ENCODE data around the gene HDAC7. TPM values are rescaled to one million over a fixed set of nuclear protein-coding genes. Genes with fewer than 3 reads are reported as not detected.

HDAC7 gene
- total and polyA plus RNA-seq, 2 experiments from 2014 or later: 41.3 to 60.1 TPM

DNA sequence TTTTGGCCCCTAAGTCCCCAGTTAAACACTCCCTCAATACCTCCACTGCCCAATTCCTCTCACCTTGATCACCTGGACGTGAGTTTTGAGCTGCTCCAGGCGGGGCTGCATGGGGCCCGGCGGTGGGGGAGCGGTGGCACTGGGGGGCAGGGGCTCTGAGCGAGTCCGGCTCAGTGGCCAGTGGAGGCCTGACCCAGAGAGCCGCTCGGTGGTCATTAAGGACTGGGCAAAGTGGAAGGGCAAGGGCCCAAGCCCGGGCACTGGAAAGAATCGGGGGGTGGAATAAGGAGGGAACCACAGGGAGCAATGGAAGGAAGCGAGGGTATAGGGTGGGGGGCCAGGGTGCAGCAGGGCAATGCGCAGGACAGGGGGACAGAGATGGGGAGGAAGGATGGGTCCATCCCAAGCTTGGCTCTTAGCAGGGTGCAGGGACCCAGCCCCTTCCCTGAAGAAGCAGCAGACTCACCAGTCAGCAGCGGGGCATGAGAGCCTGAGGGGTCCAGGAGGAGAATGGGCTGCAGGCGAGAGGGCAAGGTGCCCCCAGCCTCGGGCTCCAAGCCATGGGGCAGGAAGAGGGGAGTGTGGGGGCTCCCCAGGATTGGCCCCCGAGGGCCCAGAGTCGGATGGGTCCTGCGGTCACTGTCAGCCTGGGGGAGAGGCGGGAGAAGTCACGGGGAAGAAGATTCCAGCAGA, 24.4 kb downstream of the HDAC7 start (continued):
- TF ChIP-seq, protein P1, sequence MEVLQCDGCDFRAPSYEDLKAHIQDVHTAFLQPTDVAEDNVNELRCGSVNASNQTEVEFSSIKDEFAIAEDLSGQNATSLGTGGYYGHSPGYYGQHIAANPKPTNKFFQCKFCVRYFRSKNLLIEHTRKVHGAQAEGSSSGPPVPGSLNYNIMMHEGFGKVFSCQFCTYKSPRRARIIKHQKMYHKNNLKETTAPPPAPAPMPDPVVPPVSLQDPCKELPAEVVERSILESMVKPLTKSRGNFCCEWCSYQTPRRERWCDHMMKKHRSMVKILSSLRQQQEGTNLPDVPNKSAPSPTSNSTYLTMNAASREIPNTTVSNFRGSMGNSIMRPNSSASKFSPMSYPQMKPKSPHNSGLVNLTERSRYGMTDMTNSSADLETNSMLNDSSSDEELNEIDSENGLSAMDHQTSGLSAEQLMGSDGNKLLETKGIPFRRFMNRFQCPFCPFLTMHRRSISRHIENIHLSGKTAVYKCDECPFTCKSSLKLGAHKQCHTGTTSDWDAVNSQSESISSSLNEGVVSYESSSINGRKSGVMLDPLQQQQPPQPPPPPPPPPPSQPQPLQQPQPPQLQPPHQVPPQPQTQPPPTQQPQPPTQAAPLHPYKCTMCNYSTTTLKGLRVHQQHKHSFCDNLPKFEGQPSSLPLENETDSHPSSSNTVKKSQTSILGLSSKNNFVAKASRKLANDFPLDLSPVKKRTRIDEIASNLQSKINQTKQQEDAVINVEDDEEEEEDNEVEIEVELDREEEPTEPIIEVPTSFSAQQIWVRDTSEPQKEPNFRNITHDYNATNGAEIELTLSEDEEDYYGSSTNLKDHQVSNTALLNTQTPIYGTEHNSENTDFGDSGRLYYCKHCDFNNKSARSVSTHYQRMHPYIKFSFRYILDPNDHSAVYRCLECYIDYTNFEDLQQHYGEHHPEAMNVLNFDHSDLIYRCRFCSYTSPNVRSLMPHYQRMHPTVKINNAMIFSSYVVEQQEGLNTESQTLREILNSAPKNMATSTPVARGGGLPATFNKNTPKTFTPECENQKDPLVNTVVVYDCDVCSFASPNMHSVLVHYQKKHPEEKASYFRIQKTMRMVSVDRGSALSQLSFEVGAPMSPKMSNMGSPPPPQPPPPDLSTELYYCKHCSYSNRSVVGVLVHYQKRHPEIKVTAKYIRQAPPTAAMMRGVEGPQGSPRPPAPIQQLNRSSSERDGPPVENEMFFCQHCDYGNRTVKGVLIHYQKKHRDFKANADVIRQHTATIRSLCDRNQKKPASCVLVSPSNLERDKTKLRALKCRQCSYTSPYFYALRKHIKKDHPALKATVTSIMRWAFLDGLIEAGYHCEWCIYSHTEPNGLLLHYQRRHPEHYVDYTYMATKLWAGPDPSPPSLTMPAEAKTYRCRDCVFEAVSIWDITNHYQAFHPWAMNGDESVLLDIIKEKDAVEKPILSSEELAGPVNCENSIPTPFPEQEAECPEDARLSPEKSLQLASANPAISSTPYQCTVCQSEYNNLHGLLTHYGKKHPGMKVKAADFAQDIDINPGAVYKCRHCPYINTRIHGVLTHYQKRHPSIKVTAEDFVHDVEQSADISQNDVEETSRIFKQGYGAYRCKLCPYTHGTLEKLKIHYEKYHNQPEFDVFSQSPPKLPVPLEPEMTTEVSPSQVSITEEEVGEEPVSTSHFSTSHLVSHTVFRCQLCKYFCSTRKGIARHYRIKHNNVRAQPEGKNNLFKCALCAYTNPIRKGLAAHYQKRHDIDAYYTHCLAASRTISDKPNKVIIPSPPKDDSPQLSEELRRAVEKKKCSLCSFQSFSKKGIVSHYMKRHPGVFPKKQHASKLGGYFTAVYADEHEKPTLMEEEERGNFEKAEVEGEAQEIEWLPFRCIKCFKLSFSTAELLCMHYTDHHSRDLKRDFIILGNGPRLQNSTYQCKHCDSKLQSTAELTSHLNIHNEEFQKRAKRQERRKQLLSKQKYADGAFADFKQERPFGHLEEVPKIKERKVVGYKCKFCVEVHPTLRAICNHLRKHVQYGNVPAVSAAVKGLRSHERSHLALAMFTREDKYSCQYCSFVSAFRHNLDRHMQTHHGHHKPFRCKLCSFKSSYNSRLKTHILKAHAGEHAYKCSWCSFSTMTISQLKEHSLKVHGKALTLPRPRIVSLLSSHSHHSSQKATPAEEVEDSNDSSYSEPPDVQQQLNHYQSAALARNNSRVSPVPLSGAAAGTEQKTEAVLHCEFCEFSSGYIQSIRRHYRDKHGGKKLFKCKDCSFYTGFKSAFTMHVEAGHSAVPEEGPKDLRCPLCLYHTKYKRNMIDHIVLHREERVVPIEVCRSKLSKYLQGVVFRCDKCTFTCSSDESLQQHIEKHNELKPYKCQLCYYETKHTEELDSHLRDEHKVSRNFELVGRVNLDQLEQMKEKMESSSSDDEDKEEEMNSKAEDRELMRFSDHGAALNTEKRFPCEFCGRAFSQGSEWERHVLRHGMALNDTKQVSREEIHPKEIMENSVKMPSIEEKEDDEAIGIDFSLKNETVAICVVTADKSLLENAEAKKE (CRISPR knock-in tag; IDR thresholded peaks at IDR 0.05): no peak
- TF ChIP-seq ZNF114 (CRISPR knock-in tag; IDR thresholded peaks at IDR 0.05): no peak
- no peak for TF ChIP-seq STAT1 (IDR thresholded peaks at IDR 0.05; ENCODE audit: unreplicated experiment)

DNA sequence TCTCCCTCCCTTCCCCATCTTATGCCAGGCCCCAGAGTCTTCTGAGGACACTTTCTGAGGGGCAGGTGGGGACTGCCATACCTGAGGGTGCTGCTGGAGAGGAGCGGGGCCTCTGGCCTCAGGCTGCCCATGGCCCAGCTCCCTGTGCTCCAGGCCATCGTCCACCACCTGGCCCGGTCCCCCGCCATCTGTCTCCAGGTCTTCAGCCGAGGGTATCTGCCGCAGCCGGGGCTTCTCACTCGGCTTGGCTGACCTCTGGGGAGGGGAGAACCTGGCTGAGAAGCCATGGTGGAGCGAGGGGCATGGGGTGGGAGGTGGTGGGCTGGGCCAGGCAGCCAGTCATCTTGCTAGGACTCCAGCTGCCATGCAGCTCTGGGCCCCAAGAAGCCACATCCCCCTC, 25.0 kb downstream of the HDAC7 start:
- Histone ChIP-seq H3K27ac (ENCODE audit: low read depth) (no peak overlapping the region), H3K9me2 (ENCODE audit: insufficient read depth) (no peaks in the 10 kb centered on the region), H3K4me2 (no peak overlapping the region), H3K4me1 (ENCODE audit: insufficient read depth) (no peaks in the 10 kb centered on the region), H3K4me3 (no peak overlapping the region), H2AFZ (no peak overlapping the region), H3K79me2 (replicated peaks; ENCODE audit: insufficient read depth) (no peaks in the 10 kb centered on the region), H3K36me3 (ENCODE audit: insufficient read depth) (peaks cover 10% of the 10 kb centered on the region), H3F3A (replicated peaks; ENCODE audit: low read depth) (no peaks in the 10 kb centered on the region), H4K20me1 (replicated peaks; ENCODE audit: insufficient read depth) (no peaks in the 10 kb centered on the region; the same call in 1 of the 2 replicates), H3K27me3 (ENCODE audit: insufficient read depth) (no peaks in the 10 kb centered on the region)
- Mint-ChIP-seq H3K27me3 (ENCODE audit: insufficient read depth, low read depth, poor library complexity) (peaks cover 10% of the 10 kb centered on the region), H3K4me3 (no peak overlapping the region), H3K27ac (no peak overlapping the region), H3K9me3 (no peaks in the 10 kb centered on the region; the same call in 2 of the 3 replicates), H3K4me1 (peaks cover 17% of the 10 kb centered on the region), H3K36me3 (ENCODE audit: low read depth) (peaks cover 49% of the 10 kb centered on the region)
- no peak for ATAC-seq
- no peak for DNase-seq (ENCODE audit: low spot score)
- TF ChIP-seq, protein P2, sequence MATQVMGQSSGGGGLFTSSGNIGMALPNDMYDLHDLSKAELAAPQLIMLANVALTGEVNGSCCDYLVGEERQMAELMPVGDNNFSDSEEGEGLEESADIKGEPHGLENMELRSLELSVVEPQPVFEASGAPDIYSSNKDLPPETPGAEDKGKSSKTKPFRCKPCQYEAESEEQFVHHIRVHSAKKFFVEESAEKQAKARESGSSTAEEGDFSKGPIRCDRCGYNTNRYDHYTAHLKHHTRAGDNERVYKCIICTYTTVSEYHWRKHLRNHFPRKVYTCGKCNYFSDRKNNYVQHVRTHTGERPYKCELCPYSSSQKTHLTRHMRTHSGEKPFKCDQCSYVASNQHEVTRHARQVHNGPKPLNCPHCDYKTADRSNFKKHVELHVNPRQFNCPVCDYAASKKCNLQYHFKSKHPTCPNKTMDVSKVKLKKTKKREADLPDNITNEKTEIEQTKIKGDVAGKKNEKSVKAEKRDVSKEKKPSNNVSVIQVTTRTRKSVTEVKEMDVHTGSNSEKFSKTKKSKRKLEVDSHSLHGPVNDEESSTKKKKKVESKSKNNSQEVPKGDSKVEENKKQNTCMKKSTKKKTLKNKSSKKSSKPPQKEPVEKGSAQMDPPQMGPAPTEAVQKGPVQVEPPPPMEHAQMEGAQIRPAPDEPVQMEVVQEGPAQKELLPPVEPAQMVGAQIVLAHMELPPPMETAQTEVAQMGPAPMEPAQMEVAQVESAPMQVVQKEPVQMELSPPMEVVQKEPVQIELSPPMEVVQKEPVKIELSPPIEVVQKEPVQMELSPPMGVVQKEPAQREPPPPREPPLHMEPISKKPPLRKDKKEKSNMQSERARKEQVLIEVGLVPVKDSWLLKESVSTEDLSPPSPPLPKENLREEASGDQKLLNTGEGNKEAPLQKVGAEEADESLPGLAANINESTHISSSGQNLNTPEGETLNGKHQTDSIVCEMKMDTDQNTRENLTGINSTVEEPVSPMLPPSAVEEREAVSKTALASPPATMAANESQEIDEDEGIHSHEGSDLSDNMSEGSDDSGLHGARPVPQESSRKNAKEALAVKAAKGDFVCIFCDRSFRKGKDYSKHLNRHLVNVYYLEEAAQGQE (IDR thresholded peaks at IDR 0.05; ENCODE audit: unreplicated experiment): no peak
- no peak for TF ChIP-seq ZNF114 (CRISPR knock-in tag; IDR thresholded peaks at IDR 0.05)
- TF ChIP-seq, protein P3, sequence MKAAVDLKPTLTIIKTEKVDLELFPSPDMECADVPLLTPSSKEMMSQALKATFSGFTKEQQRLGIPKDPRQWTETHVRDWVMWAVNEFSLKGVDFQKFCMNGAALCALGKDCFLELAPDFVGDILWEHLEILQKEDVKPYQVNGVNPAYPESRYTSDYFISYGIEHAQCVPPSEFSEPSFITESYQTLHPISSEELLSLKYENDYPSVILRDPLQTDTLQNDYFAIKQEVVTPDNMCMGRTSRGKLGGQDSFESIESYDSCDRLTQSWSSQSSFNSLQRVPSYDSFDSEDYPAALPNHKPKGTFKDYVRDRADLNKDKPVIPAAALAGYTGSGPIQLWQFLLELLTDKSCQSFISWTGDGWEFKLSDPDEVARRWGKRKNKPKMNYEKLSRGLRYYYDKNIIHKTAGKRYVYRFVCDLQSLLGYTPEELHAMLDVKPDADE (IDR thresholded peaks at IDR 0.05): no peak
- no peak for TF ChIP-seq POLR2AphosphoS5 (IDR thresholded peaks at IDR 0.05; ENCODE audit: low read depth)
- TF ChIP-seq CREB1 (CRISPR knock-in tag; IDR thresholded peaks at IDR 0.05; ENCODE audit: low read depth): no peak
- TF ChIP-seq, protein P4, sequence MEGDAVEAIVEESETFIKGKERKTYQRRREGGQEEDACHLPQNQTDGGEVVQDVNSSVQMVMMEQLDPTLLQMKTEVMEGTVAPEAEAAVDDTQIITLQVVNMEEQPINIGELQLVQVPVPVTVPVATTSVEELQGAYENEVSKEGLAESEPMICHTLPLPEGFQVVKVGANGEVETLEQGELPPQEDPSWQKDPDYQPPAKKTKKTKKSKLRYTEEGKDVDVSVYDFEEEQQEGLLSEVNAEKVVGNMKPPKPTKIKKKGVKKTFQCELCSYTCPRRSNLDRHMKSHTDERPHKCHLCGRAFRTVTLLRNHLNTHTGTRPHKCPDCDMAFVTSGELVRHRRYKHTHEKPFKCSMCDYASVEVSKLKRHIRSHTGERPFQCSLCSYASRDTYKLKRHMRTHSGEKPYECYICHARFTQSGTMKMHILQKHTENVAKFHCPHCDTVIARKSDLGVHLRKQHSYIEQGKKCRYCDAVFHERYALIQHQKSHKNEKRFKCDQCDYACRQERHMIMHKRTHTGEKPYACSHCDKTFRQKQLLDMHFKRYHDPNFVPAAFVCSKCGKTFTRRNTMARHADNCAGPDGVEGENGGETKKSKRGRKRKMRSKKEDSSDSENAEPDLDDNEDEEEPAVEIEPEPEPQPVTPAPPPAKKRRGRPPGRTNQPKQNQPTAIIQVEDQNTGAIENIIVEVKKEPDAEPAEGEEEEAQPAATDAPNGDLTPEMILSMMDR (conservative IDR thresholded peaks at IDR 0.05; ENCODE audit: low read depth in 2 of 2): no peak
- TF ChIP-seq JUNB (IDR thresholded peaks at IDR 0.05; ENCODE audit: unreplicated experiment): no peak
- TF ChIP-seq NANOG (IDR thresholded peaks at IDR 0.05; ENCODE audit: borderline replicate concordance): no peak
- no peak for TF ChIP-seq EZH2phosphoT487 (IDR thresholded peaks at IDR 0.05; ENCODE audit: unreplicated experiment)
- no peak for TF ChIP-seq ZNF331 (CRISPR knock-in tag; IDR thresholded peaks at IDR 0.05; ENCODE audit: low read depth)
- TF ChIP-seq EZH2 (IDR thresholded peaks at IDR 0.05; ENCODE audit: low read depth, unreplicated experiment): no peak

Data from GM23338 (cell line).